ENCODE results near the gene MCM6. TPM values are rescaled to one million over a fixed set of nuclear protein-coding genes. Genes with fewer than 3 reads are reported as not detected.
"Not testable (repeated sequence)": the region's sequence is repeated elsewhere in the genome, so short reads cannot be mapped to it uniquely, and the experiment has no call there.

MCM6 gene
- total RNA-seq, 5 donors from 2014 or later (not counting 1 experiment from before 2014, with no cell fraction given), result 20.8 to 29.2 (median 26.1) TPM

GRCh38 chr2:135893374-135893794 is 17.1 kb upstream of the MCM6 start:
- H3K4me1 Mint-ChIP-seq, result no peaks in the 10 kb centered on the region
- no peaks in the 10 kb centered on the region for H3K9me3 ChIP-seq
- H3K27ac ChIP-seq (ENCODE audit: low read length), result no peak overlapping the region
- H3K4me3 Mint-ChIP-seq, result no peak overlapping the region
- POLR2A ChIA-PET, result interaction anchor here in 1 of 2 donors (0.6 kb wide), 2 partner anchors 22 to 827 kb away, joined by 4 read pairs; no protein-coding TSS in a partner anchor
- WGBS (ENCODE audit: insufficient coverage), result no CpG with 5 or more reads among the region's 2 CpGs
- DNase-seq (no peak), ATAC-seq (replicated peaks in 1 of 4) (no peak)
- H3K4me1 ChIP-seq (ENCODE audit: control insufficient read depth in 1 of 2, extremely low read depth in 1 of 2, insufficient read depth in 2 of 2, low read length in 2 of 2), result no peaks in the 10 kb centered on the region
- H3K4me3 ChIP-seq (ENCODE audit: control insufficient read depth in 1 of 2, extremely low read depth in 1 of 2, low read length in 1 of 2), result no peak overlapping the region
- H3K27ac Mint-ChIP-seq, result no peak overlapping the region
- H3K36me3 ChIP-seq (ENCODE audit: control insufficient read depth in 2 of 2, extremely low read depth in 1 of 2, insufficient read depth in 1 of 2, low read length in 1 of 2), result no peaks in the 10 kb centered on the region
- H3K36me3 Mint-ChIP-seq, result peaks cover 4% of the 10 kb centered on the region
- H3K27me3 Mint-ChIP-seq, result peaks cover 0 to 2% of the 10 kb centered on the region in 2 donors
- CTCF ChIA-PET, result no interaction called here
- no peaks in the 10 kb centered on the region for H3K27me3 ChIP-seq (replicated peaks in 1 of 2; ENCODE audit: control insufficient read depth in 2 of 2, extremely low read depth in 1 of 2, insufficient read depth in 2 of 2, low read length in 1 of 2)
- no peaks in the 10 kb centered on the region for H3K9me3 Mint-ChIP-seq

- Mint-ChIP-seq H3K27ac (no peak overlapping the region), H3K27me3 (peaks cover 0 to 2% of the 10 kb centered on the region in 2 donors)
These were observed 14.6 kb upstream of the MCM6 start for GRCh38 chr2:135890835-135891234.

GRCh38 chr2:135890149-135890548 is 13.9 kb upstream of the MCM6 start:
- 100% methylated on average over 2 of the region's 4 CpGs for whole genome bisulfite sequencing (ENCODE audit: insufficient coverage)
- H3K27me3 Mint-ChIP-seq, result peaks cover 4 to 7% of the 10 kb centered on the region in 2 donors
- Histone ChIP-seq H3K27me3 (replicated peaks in 1 of 2; ENCODE audit: control insufficient read depth in 2 of 2, extremely low read depth in 1 of 2, insufficient read depth in 2 of 2, low read length in 1 of 2) (no peaks in the 10 kb centered on the region), H3K9me3 (no peaks in the 10 kb centered on the region), H3K4me1 (ENCODE audit: control insufficient read depth in 1 of 2, extremely low read depth in 1 of 2, insufficient read depth in 2 of 2, low read length in 2 of 2) (no peaks in the 10 kb centered on the region), H3K36me3 (ENCODE audit: control insufficient read depth in 2 of 2, extremely low read depth in 1 of 2, insufficient read depth in 1 of 2, low read length in 1 of 2) (no peaks in the 10 kb centered on the region), H3K4me3 (ENCODE audit: control insufficient read depth in 1 of 2, extremely low read depth in 1 of 2, low read length in 1 of 2) (no peak overlapping the region), H3K27ac (ENCODE audit: low read length) (no peak overlapping the region)
- DNase-seq (no peak), ATAC-seq (replicated peaks in 1 of 4) (no peak)
- no peaks in the 10 kb centered on the region for H3K36me3 Mint-ChIP-seq
- H3K4me3 Mint-ChIP-seq, result no peak overlapping the region
- no peaks in the 10 kb centered on the region for H3K9me3 Mint-ChIP-seq
- CTCF ChIA-PET, result interaction anchor here in 1 of 2 donors (0.5 kb wide), 1 partner anchor 65 kb away, joined by 4 read pairs; no protein-coding TSS in a partner anchor
- H3K4me1 Mint-ChIP-seq, result no peaks in the 10 kb centered on the region
- POLR2A ChIA-PET, result no interaction called here
- no peak overlapping the region for H3K27ac Mint-ChIP-seq

More at GRCh38 chr2:135890835-135891234, 14.6 kb upstream of the MCM6 start:
- DNase-seq, result no peak
- Mint-ChIP-seq H3K36me3 (no peaks in the 10 kb centered on the region), H3K9me3 (no peaks in the 10 kb centered on the region), H3K4me3 (no peak overlapping the region), H3K4me1 (no peaks in the 10 kb centered on the region)
- Histone ChIP-seq H3K27ac (ENCODE audit: low read length) (no peak overlapping the region), H3K36me3 (ENCODE audit: control insufficient read depth in 2 of 2, extremely low read depth in 1 of 2, insufficient read depth in 1 of 2, low read length in 1 of 2) (no peaks in the 10 kb centered on the region), H3K4me1 (ENCODE audit: control insufficient read depth in 1 of 2, extremely low read depth in 1 of 2, insufficient read depth in 2 of 2, low read length in 2 of 2) (no peaks in the 10 kb centered on the region), H3K27me3 (replicated peaks in 1 of 2; ENCODE audit: control insufficient read depth in 2 of 2, extremely low read depth in 1 of 2, insufficient read depth in 2 of 2, low read length in 1 of 2) (no peaks in the 10 kb centered on the region), H3K9me3 (no peaks in the 10 kb centered on the region), H3K4me3 (ENCODE audit: control insufficient read depth in 1 of 2, extremely low read depth in 1 of 2, low read length in 1 of 2) (no peak overlapping the region)
- CTCF ChIA-PET, result no interaction called here
- POLR2A ChIA-PET, result no interaction called here
- WGBS (ENCODE audit: insufficient coverage), result 28% methylated on average over 3 of the region's 6 CpGs
- no peak for ATAC-seq (replicated peaks in 1 of 4)

- H3K9me3 ChIP-seq; H3K4me1 Mint-ChIP-seq; H3K27me3 ChIP-seq (replicated peaks in 1 of 2; ENCODE audit: control insufficient read depth in 2 of 2, extremely low read depth in 1 of 2, insufficient read depth in 2 of 2, low read length in 1 of 2); H3K27me3 Mint-ChIP-seq; DNase-seq; H3K4me1 ChIP-seq (ENCODE audit: control insufficient read depth in 1 of 2, extremely low read depth in 1 of 2, insufficient read depth in 2 of 2, low read length in 2 of 2); H3K4me3 Mint-ChIP-seq; H3K27ac Mint-ChIP-seq; ATAC-seq (replicated peaks in 1 of 4); POLR2A ChIA-PET; H3K36me3 Mint-ChIP-seq; H3K4me3 ChIP-seq (ENCODE audit: control insufficient read depth in 1 of 2, extremely low read depth in 1 of 2, low read length in 1 of 2); H3K9me3 Mint-ChIP-seq; H3K27ac ChIP-seq (ENCODE audit: low read length); H3K36me3 ChIP-seq (ENCODE audit: control insufficient read depth in 2 of 2, extremely low read depth in 1 of 2, insufficient read depth in 1 of 2, low read length in 1 of 2): not testable (repeated sequence)
- WGBS (ENCODE audit: insufficient coverage), result 78% methylated on average over 5 of the region's 5 CpGs
- CTCF ChIA-PET, result interaction anchor here in 1 of 2 donors (0.6 kb wide), 1 partner anchor 848 kb away, joined by 6 read pairs; no protein-coding TSS in a partner anchor
These were observed 12.3 kb upstream of the MCM6 start for GRCh38 chr2:135888587-135888986.

GRCh38 chr2:135885709-135886108 is 9.5 kb upstream of the MCM6 start:
- H3K27ac ChIP-seq (ENCODE audit: low read length), result no peak overlapping the region
- no peaks in the 10 kb centered on the region for H3K4me1 ChIP-seq (ENCODE audit: control insufficient read depth in 1 of 2, extremely low read depth in 1 of 2, insufficient read depth in 2 of 2, low read length in 2 of 2)
- Mint-ChIP-seq H3K4me3 (no peak overlapping the region), H3K27me3 (peaks cover 5 to 12% of the 10 kb centered on the region in 2 donors), H3K36me3 (no peaks in the 10 kb centered on the region), H3K4me1 (no peaks in the 10 kb centered on the region), H3K9me3 (no peaks in the 10 kb centered on the region), H3K27ac (no peak overlapping the region)
- H3K4me3 ChIP-seq (ENCODE audit: control insufficient read depth in 1 of 2, extremely low read depth in 1 of 2, low read length in 1 of 2), result no peak overlapping the region
- no peaks in the 10 kb centered on the region for H3K36me3 ChIP-seq (ENCODE audit: control insufficient read depth in 2 of 2, extremely low read depth in 1 of 2, insufficient read depth in 1 of 2, low read length in 1 of 2)
- CTCF ChIA-PET, result no interaction called here
- H3K9me3 ChIP-seq, result no peaks in the 10 kb centered on the region
- 71% methylated on average over 2 of the region's 4 CpGs for WGBS (ENCODE audit: insufficient coverage)
- ATAC-seq (replicated peaks in 1 of 4) (no peak), DNase-seq (no peak)
- POLR2A ChIA-PET, result no interaction called here
- H3K27me3 ChIP-seq (replicated peaks in 1 of 2; ENCODE audit: control insufficient read depth in 2 of 2, extremely low read depth in 1 of 2, insufficient read depth in 2 of 2, low read length in 1 of 2), result no peaks in the 10 kb centered on the region

GRCh38 chr2:135882415-135882814 is 6.2 kb upstream of the MCM6 start:
- DNase-seq (no peak), ATAC-seq (replicated peaks in 1 of 4) (no peak)
- no peaks in the 10 kb centered on the region for H3K9me3 ChIP-seq
- no peaks in the 10 kb centered on the region for H3K9me3 Mint-ChIP-seq
- WGBS (ENCODE audit: insufficient coverage), result 86% methylated on average over 1 of the region's 3 CpGs
- no peak overlapping the region for H3K27ac Mint-ChIP-seq
- no peaks in the 10 kb centered on the region for H3K36me3 Mint-ChIP-seq
- POLR2A ChIA-PET, result interaction anchor here in 1 of 2 donors (0.7 kb wide), 1 partner anchor 249 kb away, joined by 4 read pairs; no protein-coding TSS in a partner anchor
- no peak overlapping the region for H3K27ac ChIP-seq (ENCODE audit: low read length)
- H3K4me3 Mint-ChIP-seq, result no peak overlapping the region
- peaks cover 0 to 1% of the 10 kb centered on the region in 2 experiments for H3K4me1 ChIP-seq (ENCODE audit: control insufficient read depth in 1 of 2, extremely low read depth in 1 of 2, insufficient read depth in 2 of 2, low read length in 2 of 2)
- no peak overlapping the region for H3K4me3 ChIP-seq (ENCODE audit: control insufficient read depth in 1 of 2, extremely low read depth in 1 of 2, low read length in 1 of 2)
- H3K36me3 ChIP-seq (ENCODE audit: control insufficient read depth in 2 of 2, extremely low read depth in 1 of 2, insufficient read depth in 1 of 2, low read length in 1 of 2), result no peaks in the 10 kb centered on the region
- H3K27me3 Mint-ChIP-seq, result peaks cover 5 to 10% of the 10 kb centered on the region in 2 donors
- CTCF ChIA-PET, result no interaction called here
- H3K4me1 Mint-ChIP-seq, result peaks cover 3 to 9% (median 5%) of the 10 kb centered on the region in 3 donors
- H3K27me3 ChIP-seq (replicated peaks in 1 of 2; ENCODE audit: control insufficient read depth in 2 of 2, extremely low read depth in 1 of 2, insufficient read depth in 2 of 2, low read length in 1 of 2), result no peaks in the 10 kb centered on the region
